Suprapubic skin (tissue), 4 donors: Measurements from ENCODE around the gene TFCP2L1.

Experiments
- EP300 ChIP-seq: sonication (generic); formaldehyde crosslinking; IDR thresholded peaks from one replicate; pipeline ENCODE4 v1.6.1; 2017; ENCODE audit warnings: antibody characterized with exemption
- POLR2AphosphoS5 ChIP-seq, 3 donors: sonication (generic); formaldehyde crosslinking; IDR thresholded peaks; one replicate each; pipeline ENCODE4 v1.6.1; 2017; ENCODE audit warnings: antibody characterized with exemption in 3 of 3
- TF ChIP-seq, protein P1 (sequence below), 2 donors: fragments of 200-600 bp in 1 of 2; fragments of 450-650 bp in 1 of 2; sonication (generic) in 1 of 2; IDR thresholded peaks; one replicate each; pipeline ENCODE4 v1.5.1; 2016 to 2019; ENCODE audit warnings: antibody characterized with exemption in 2 of 2, mild to moderate bottlenecking in 1 of 2, moderate library complexity in 1 of 2

DNA sequence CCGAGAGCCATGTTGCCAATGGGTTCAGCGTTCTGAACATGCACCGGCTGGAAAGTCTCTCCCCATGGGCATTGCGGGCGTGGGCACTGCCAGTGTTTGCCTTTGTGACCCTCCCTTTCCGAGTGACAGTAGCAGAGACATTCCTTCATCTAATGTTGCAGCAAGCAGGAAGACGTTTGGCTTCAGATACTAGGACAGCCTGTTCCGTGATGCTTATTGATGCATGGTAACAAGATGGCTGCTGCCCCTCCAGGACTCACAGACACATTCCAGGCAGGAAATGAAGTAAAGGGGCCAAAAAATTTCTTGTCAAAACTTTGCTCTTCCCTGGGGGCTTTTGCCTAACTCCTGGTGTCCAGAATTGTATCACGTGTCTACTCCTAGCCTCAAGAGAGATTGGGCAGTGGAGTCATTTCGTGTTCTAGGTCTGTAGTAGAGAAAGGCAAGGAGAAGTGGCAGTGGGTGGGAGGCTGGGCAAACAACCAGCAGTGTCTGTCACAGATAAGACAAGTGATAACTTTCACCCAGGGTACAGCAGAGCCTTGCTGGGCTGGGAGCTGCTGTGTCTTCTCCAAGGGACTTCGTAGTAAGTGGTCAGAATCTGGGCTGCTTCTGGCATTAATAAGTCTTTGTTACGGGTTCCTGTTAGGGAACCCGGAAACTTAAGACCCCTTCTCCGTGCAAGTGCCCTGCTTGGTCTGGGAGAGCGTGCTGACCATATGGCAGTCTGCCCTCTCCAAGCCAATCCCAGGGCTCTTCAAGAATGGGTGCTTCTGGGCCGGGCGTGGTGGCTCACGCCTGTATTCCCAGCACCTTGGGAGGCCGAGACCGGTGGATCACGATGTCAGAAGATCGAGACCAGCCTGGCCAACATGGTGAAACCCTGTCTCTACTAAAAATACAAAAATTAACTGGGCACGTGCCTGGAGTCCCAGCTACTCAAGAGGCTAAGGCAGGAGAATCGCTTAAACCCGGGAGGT is 93.5 kb downstream of the TFCP2L1 start:
- TF ChIP-seq POLR2AphosphoS5 (IDR thresholded peaks at IDR 0.05) (no peak), EP300 (no peak)
- TF ChIP-seq, protein P1, sequence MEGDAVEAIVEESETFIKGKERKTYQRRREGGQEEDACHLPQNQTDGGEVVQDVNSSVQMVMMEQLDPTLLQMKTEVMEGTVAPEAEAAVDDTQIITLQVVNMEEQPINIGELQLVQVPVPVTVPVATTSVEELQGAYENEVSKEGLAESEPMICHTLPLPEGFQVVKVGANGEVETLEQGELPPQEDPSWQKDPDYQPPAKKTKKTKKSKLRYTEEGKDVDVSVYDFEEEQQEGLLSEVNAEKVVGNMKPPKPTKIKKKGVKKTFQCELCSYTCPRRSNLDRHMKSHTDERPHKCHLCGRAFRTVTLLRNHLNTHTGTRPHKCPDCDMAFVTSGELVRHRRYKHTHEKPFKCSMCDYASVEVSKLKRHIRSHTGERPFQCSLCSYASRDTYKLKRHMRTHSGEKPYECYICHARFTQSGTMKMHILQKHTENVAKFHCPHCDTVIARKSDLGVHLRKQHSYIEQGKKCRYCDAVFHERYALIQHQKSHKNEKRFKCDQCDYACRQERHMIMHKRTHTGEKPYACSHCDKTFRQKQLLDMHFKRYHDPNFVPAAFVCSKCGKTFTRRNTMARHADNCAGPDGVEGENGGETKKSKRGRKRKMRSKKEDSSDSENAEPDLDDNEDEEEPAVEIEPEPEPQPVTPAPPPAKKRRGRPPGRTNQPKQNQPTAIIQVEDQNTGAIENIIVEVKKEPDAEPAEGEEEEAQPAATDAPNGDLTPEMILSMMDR (IDR thresholded peaks at IDR 0.05) = no peak
